ENCODE data around the gene ECT2.
A peak's percentile ranks its signal among the peaks of the same experiment; 100 is the strongest.
"Not testable (repeated sequence)": the region's sequence is repeated elsewhere in the genome, so short reads cannot be mapped to it uniquely, and the experiment has no call there.

The ECT2 gene

GRCh38 chr3:172739462-172739861 is 11.1 kb upstream of the ECT2 start:
- no peak for DNase-seq

DNA sequence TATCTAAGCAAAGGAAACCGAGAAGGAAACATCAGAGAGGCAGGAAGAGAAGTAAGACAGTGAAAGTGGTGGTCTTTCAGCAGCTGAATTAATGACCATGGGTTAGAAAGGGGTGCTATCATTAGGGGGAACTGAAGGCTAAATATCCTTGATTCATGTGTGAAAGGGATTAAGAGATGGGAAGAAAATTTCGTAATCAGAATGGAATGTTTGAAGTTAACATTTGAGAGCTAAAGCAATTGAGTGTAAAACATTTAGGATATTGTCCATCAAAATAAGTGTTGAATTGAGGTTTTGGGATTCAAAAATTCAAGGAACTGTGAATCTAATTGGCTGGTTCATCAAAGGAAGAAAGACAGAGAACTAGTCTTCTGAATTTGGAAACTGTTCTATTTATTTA is 4.1 kb upstream of the ECT2 start:
- DNase-seq: no peak

DNA sequence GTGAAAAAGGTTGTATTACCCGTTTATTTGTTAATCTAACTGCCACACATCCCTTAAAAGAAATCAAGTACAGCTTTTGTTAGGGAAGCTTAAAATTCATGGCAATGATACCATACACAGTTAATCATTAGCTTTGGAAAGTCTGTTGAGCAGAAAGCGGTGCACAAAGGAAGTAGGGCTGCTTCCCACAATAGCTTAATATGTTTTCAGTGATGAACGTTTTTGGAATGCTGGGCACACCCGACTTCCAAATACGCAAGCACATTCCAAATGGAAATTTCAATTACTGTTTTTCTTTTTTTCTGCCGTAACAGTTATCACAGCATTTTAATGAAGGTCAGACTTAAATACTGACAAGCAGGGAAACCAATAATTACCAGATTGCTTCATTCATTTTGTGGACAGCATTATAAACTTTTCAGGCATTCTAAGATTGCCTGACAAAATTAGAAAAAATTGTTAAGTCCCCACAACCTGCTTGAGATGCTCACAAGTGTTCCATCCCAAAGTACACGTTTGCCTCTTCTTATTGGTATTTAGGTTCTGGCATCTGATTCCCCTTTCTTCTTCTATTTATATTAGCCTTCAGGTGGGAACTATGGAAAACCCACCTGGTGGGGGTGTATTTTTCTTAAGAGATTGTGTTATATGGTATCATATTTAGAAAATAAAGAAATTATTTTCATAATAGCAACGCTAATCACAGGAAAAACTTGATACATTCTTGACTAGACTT is 1.1 kb upstream of the ECT2 start:
- no peak for DNase-seq

DNA sequence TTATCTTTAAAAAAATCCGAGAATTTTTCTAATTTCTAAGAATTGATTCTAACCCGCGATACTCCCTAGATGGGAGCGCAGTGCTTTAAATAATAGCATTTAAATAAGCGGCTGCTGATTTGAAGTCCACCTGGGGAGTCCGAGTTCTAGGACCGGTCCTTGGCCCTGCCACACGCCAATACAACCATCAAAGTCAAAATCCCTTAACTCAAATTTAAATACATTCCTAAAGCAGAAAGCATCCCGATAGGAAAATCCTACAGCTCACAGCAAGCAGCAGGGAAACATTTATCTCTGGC is 508 bp upstream of the ECT2 start:
- DNase-seq: no peak

GRCh38 chr3:172751175-172751704 is 714 bp downstream of the ECT2 start:
- peak; percentile 10 for DNase-seq

- no peak for DNase-seq
Measured at GRCh38 chr3:172752651-172753050, 2.1 kb downstream of the ECT2 start.

- DNase-seq: no peak
Measured at GRCh38 chr3:172753125-172753524, 2.6 kb downstream of the ECT2 start.

- not testable (repeated sequence) for DNase-seq
Measured at GRCh38 chr3:172760416-172760815, 9.9 kb downstream of the ECT2 start.

- no peak for DNase-seq
Measured at GRCh38 chr3:172766241-172766640, 15.7 kb downstream of the ECT2 start.

GRCh38 chr3:172766718-172767405 is 16.3 kb downstream of the ECT2 start:
- no peak for DNase-seq

- no peak for DNase-seq
Measured at GRCh38 chr3:172770382-172770781, 19.9 kb downstream of the ECT2 start.

DNA sequence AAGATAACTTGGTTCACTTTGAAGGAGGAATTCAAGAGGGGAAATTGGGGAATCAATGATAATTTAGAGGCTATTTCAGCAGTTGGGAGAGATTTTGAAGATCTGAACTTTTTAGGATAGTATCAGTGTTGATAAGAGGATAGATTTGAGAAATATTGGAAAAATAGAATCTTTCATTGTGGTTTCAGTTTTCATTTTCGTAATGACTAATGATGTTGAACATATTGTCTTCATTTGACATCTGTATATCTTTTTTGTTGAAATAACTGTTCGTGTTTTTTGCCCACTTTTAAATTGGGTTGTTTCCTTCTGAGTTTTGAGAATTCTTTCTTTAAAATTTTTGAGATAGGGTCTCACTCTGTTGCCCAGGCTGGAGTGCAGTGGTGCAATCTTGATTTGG is 21.1 kb downstream of the ECT2 start:
- no peak for DNase-seq

- no peak for DNase-seq
Measured at GRCh38 chr3:172776049-172776717, 25.7 kb downstream of the ECT2 start.

DNA sequence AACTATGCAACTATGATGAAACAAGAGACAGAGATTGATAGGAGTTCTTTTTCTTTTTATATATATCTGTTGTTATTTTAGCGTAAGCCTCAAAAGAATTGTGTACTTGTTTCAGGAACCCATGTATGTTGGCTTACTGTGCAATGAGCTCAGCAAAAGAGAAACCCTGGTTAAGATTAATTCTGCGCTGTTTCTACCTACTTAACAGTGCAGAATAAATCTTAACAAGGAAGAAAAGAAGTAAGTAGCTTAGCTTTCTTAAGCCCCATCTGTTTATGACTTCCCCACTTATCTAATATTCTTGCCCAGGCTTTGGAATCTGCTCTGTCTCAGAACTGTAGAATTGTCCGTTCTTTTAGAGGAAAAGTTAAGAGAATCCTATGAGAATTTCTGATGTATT is 27.4 kb downstream of the ECT2 start:
- DNase-seq: no peak

- no peak for DNase-seq
Measured at GRCh38 chr3:172782235-172782634, 31.7 kb downstream of the ECT2 start.

GRCh38 chr3:172786036-172786435 is 35.5 kb downstream of the ECT2 start:
- DNase-seq: no peak

DNA sequence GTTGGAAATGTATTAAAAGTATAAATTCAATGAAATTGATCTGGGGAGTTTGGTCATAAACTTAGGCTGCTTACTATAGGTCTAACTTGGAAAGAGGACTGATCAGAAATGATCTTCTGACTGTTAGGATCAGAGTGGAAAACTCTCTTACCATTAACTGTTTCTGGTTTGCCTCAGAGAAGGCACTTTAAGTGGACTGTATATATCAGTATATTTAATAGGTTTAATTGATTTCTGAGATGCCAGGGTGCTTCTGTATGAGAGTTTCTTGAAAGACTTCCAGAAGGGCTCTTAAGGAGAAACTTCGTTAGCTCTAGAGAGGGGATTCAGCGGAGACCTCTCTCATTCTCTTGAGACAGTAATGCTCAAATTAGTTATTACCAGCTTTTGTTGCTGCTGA is 36.5 kb downstream of the ECT2 start:
- no peak for DNase-seq

GRCh38 chr3:172787746-172788145 is 37.2 kb downstream of the ECT2 start:
- DNase-seq: no peak

- DNase-seq: no peak
Measured at GRCh38 chr3:172799246-172799645, 48.7 kb downstream of the ECT2 start.

DNA sequence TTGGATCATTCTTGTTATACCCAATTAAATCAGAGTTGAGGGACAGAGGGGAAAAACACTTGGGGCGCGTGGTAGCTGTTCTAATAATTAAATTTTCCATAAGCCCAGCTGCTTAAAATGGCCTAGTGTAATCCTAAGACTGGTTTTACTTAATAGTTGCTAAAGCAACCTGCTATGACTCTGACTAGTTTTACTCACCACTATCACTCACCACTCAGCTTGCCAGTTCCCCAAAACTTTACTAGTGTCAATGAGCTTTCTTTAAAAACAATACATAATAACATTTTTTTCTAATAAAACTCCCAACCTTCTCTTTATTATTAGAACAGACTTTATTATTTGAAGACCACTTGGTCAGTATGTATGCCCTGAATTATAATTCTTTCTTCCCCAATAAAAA is 49.6 kb downstream of the ECT2 start:
- DNase-seq: no peak

DNA sequence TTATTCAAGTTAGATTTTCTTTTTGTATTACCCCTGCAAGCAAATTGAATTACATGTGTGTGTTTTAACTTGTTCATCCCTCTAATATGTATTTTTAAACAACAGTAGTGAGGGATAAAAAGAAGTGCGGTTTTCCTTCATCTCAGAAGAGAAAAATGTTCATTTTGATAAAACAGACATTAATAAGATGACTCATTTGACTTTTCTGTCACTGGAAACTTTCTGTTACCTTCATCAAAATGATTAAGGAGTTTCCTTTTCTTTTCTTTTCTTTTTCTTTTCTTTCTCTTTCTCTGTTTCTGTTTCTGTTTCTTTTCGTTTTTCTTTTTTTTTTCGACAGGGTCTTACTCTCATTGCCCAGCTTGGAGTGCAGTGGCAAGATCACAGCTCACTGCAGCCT is 53.0 kb downstream of the ECT2 start:
- no peak for DNase-seq

DNA sequence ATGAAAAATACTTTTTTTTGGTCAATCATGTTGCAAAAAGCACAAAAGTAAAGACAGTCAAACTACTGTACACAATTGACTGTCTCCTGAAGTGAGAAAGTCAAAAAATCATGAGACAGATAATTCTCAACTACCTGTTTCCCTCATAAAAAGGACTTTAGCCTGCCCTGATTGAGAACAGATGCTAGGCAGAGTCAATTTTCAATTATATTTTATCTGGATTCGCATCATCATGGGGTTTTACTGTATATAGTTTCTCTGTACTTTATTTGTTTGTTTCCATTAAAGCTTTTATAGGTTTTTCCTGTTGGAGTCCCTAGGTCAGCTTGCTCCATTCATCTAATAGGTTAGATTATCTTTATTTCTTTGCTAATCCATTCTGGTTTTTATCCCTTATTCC is 53.8 kb downstream of the ECT2 start:
- DNase-seq: no peak

- DNase-seq: no peak
Measured at GRCh38 chr3:172808969-172809546, 58.5 kb downstream of the ECT2 start.

DNA sequence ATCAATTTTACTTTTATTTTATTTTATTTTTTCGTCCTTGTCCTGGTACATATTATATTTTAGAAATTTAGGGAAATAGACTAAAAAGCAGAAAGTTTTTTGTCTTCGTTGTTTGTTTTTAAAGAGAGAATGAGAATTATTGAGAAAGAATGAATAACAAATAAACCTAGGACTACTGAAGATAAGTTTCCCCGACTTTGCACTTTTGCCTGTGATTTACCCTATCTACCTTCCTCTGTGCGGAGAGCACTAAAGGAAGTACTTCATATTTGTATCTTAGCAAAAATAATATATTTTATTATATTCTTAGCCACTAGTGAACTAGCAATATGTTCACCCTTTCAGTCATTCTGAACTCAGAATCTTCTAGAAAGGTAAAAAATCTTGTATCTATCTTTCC is 60.6 kb downstream of the ECT2 start:
- DNase-seq: no peak

All from stimulated activated CD4-positive, alpha-beta T cell treated with anti-CD3 and anti-CD28 coated beads, Interleukin-1b, Interleukin-23, amount 100 ng/mL, for 48 hours (primary cell).